Endothelial cell (in vitro differentiated cells): ENCODE measurements around the gene ALDH1A2. TPM values are rescaled to one million over a fixed set of nuclear protein-coding genes. Genes with fewer than 3 reads are reported as not detected.

Experiments used
- DNase-seq: peaks from one replicate; pipeline ENCODE4 v3.0.0; 2021; ENCODE audit warnings: low spot score
- H3K27ac Mint-ChIP-seq: one replicate; pipeline ENCODE4 v1.8.0; 2021; ENCODE audit warnings: mixed read lengths, inconsistent platforms; ENCODE audit not compliant: unreplicated experiment
- H3K27me3 Mint-ChIP-seq: one replicate; pipeline ENCODE4 v1.8.0; 2021; ENCODE audit warnings: mild to moderate bottlenecking, moderate library complexity, mixed read lengths, inconsistent platforms; ENCODE audit not compliant: unreplicated experiment
- H3K36me3 Mint-ChIP-seq: one replicate; pipeline ENCODE4 v1.8.0; 2021; ENCODE audit warnings: mild to moderate bottlenecking, low read depth, mixed read lengths, inconsistent platforms; ENCODE audit not compliant: unreplicated experiment
- H3K4me1 Mint-ChIP-seq: one replicate; pipeline ENCODE4 v1.8.0; 2021; ENCODE audit warnings: mild to moderate bottlenecking, mixed read lengths, inconsistent platforms; ENCODE audit not compliant: unreplicated experiment
- H3K4me3 Mint-ChIP-seq: one replicate; pipeline ENCODE4 v1.8.0; 2021; ENCODE audit warnings: mild to moderate bottlenecking, mixed read lengths, inconsistent platforms; ENCODE audit not compliant: unreplicated experiment
- H3K9me3 Mint-ChIP-seq: one replicate; pipeline ENCODE4 v1.8.0; 2021; ENCODE audit warnings: mixed read lengths, inconsistent platforms; ENCODE audit not compliant: unreplicated experiment
- total RNA-seq: library from RNA; stranded (reverse); fragmentation: NEBNext Ultra II Directional; extraction: Animal tissue kit (Norgen Biotek cat#: 25700); gene quantifications from one replicate; pipeline ENCODE4 v1.2.1, GENCODE V29; 2021; ENCODE audit not compliant: unreplicated experiment
- TF ChIP-seq, protein P1 (sequence below): fragments of 200-600 bp; sonication (generic); IDR thresholded peaks from one replicate; pipeline ENCODE4 v1.5.0; 2021; ENCODE audit warnings: antibody characterized with exemption; ENCODE audit not compliant: unreplicated experiment

Gene ALDH1A2
- total RNA-seq, 1 donor from 2014 or later, result 2.6 TPM

GRCh38 chr15:58044551-58044950 is 21.0 kb downstream of the ALDH1A2 start:
- TF ChIP-seq, protein P1, sequence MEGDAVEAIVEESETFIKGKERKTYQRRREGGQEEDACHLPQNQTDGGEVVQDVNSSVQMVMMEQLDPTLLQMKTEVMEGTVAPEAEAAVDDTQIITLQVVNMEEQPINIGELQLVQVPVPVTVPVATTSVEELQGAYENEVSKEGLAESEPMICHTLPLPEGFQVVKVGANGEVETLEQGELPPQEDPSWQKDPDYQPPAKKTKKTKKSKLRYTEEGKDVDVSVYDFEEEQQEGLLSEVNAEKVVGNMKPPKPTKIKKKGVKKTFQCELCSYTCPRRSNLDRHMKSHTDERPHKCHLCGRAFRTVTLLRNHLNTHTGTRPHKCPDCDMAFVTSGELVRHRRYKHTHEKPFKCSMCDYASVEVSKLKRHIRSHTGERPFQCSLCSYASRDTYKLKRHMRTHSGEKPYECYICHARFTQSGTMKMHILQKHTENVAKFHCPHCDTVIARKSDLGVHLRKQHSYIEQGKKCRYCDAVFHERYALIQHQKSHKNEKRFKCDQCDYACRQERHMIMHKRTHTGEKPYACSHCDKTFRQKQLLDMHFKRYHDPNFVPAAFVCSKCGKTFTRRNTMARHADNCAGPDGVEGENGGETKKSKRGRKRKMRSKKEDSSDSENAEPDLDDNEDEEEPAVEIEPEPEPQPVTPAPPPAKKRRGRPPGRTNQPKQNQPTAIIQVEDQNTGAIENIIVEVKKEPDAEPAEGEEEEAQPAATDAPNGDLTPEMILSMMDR, result no peak
- DNase-seq, result no peak
- no peaks in the 10 kb centered on the region for H3K27me3 Mint-ChIP-seq
- H3K4me3 Mint-ChIP-seq, result no peak overlapping the region
- no peaks in the 10 kb centered on the region for H3K9me3 Mint-ChIP-seq
- peaks cover 13% of the 10 kb centered on the region for H3K4me1 Mint-ChIP-seq
- no peak overlapping the region for H3K27ac Mint-ChIP-seq
- no peaks in the 10 kb centered on the region for H3K36me3 Mint-ChIP-seq

- DNase-seq, result peak; percentile 28
- no peaks in the 10 kb centered on the region for H3K36me3 Mint-ChIP-seq
- H3K9me3 Mint-ChIP-seq, result no peaks in the 10 kb centered on the region
- peaks cover 23% of the 10 kb centered on the region for H3K4me1 Mint-ChIP-seq
- H3K27ac Mint-ChIP-seq, result no peak overlapping the region
- H3K27me3 Mint-ChIP-seq, result no peaks in the 10 kb centered on the region
- no peak overlapping the region for H3K4me3 Mint-ChIP-seq
- TF ChIP-seq, protein P1, result peak; percentile 60
Observed at GRCh38 chr15:58043192-58043903, 22.2 kb downstream of the ALDH1A2 start.

GRCh38 chr15:58042006-58042405 is 23.5 kb downstream of the ALDH1A2 start:
- H3K27me3 Mint-ChIP-seq, result no peaks in the 10 kb centered on the region

GRCh38 chr15:58040150-58040549 is 25.4 kb downstream of the ALDH1A2 start:
- no peaks in the 10 kb centered on the region for H3K27me3 Mint-ChIP-seq
- no peak overlapping the region for H3K4me3 Mint-ChIP-seq
- H3K9me3 Mint-ChIP-seq, result no peaks in the 10 kb centered on the region
- no peaks in the 10 kb centered on the region for H3K36me3 Mint-ChIP-seq
- TF ChIP-seq, protein P1, result no peak
- H3K27ac Mint-ChIP-seq, result no peak overlapping the region
- no peak for DNase-seq
- H3K4me1 Mint-ChIP-seq, result peaks cover 38% of the 10 kb centered on the region

More at GRCh38 chr15:58042006-58042405, 23.5 kb downstream of the ALDH1A2 start:
- no peaks in the 10 kb centered on the region for H3K36me3 Mint-ChIP-seq
- no peak for DNase-seq
- H3K4me3 Mint-ChIP-seq, result no peak overlapping the region
- TF ChIP-seq, protein P1, result no peak
- H3K4me1 Mint-ChIP-seq, result peaks cover 36% of the 10 kb centered on the region
- H3K27ac Mint-ChIP-seq, result no peak overlapping the region
- no peaks in the 10 kb centered on the region for H3K9me3 Mint-ChIP-seq
